ENCODE data around the gene NPIPB6. TPM values are rescaled to one million over a fixed set of nuclear protein-coding genes. Genes with fewer than 3 reads are reported as not detected.
"Not testable (repeated sequence)": the region's sequence is repeated elsewhere in the genome, so short reads cannot be mapped to it uniquely, and the experiment has no call there.

NPIPB6 gene
- total RNA-seq, 1 experiment from 2014 or later: 2.1 TPM

GRCh38 chr16:28364268-28365173 lies 1.2 kb upstream of the NPIPB6 start:
- POLR2A ChIA-PET; BruUV-seq (replicated peaks); H3K4me1 ChIP-seq (ENCODE audit: control insufficient read depth in 1 of 2, insufficient read depth in 2 of 2, low read length in 2 of 2); H3K9ac ChIP-seq (ENCODE audit: low read length); DNase-seq (ENCODE audit: low read depth, low spot score); H3K79me2 ChIP-seq (ENCODE audit: insufficient read depth, low read length); H3K36me3 ChIP-seq (ENCODE audit: control insufficient read depth in 1 of 2, insufficient read depth in 2 of 2, low read length in 2 of 2); intact Hi-C loops (cut with micrococcal nuclease); RAD21 ChIA-PET (ENCODE audit: low non-redundant PET in 1 of 2, low total read pairs in 2 of 2, uncharacterized antibody in 2 of 2, unreplicated experiment in 2 of 2); CTCF ChIA-PET; H3K27ac ChIP-seq (ENCODE audit: low read depth, low read length); H4K20me1 ChIP-seq (ENCODE audit: insufficient read depth); H3K27me3 ChIP-seq (ENCODE audit: insufficient read depth, low read length); H3K9me2 ChIP-seq (ENCODE audit: insufficient read depth); H3K4me2 ChIP-seq (ENCODE audit: low read length); H2AFZ ChIP-seq (ENCODE audit: low read depth, low read length, poor library complexity, severe bottlenecking); H3K9me3 ChIP-seq (ENCODE audit: control insufficient read depth in 1 of 2, insufficient read depth in 1 of 2, low read depth in 1 of 2, low read length in 2 of 2); H3K4me3 ChIP-seq (replicated peaks in 1 of 2; ENCODE audit: low read depth in 1 of 2, low read length in 2 of 2): not testable (repeated sequence)
- ATAC-seq: peak; percentile 99

- H3K4me1 ChIP-seq (ENCODE audit: control insufficient read depth in 1 of 2, insufficient read depth in 2 of 2, low read length in 2 of 2); H3K4me2 ChIP-seq (ENCODE audit: low read length); H2AFZ ChIP-seq (ENCODE audit: low read depth, low read length, poor library complexity, severe bottlenecking); H3K4me3 ChIP-seq (replicated peaks in 1 of 2; ENCODE audit: low read depth in 1 of 2, low read length in 2 of 2); CTCF ChIA-PET; H3K27me3 ChIP-seq (ENCODE audit: insufficient read depth, low read length); H3K9me2 ChIP-seq (ENCODE audit: insufficient read depth); BruUV-seq (replicated peaks); H3K36me3 ChIP-seq (ENCODE audit: control insufficient read depth in 1 of 2, insufficient read depth in 2 of 2, low read length in 2 of 2); intact Hi-C loops (cut with micrococcal nuclease); ATAC-seq; H3K79me2 ChIP-seq (ENCODE audit: insufficient read depth, low read length); H3K9ac ChIP-seq (ENCODE audit: low read length); H3K27ac ChIP-seq (ENCODE audit: low read depth, low read length); H3K9me3 ChIP-seq (ENCODE audit: control insufficient read depth in 1 of 2, insufficient read depth in 1 of 2, low read depth in 1 of 2, low read length in 2 of 2); H4K20me1 ChIP-seq (ENCODE audit: insufficient read depth); DNase-seq (ENCODE audit: low read depth, low spot score); POLR2A ChIA-PET; RAD21 ChIA-PET (ENCODE audit: low non-redundant PET in 1 of 2, low total read pairs in 2 of 2, uncharacterized antibody in 2 of 2, unreplicated experiment in 2 of 2): not testable (repeated sequence)
Measured at GRCh38 chr16:28362600-28362999, 708 bp downstream of the NPIPB6 start.

DNA sequence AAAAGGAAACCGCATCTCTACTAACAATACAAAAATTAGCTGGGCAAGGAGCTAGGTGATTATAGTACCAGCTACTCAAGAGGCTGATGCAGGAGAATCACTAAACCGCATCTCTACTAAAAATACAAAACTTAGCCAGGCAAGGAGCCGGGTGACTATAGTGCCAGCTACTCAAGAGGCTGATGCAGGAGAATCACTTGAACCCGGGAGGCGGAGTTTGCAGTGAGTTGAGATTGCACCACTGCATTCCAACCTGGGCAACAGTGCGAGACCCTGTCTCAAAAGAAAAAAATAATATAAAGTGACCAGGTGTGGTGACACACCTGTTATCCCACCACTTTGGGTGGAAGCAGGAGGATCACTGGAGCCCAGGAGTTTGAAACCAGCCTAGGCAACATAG lies 25.1 kb downstream of the NPIPB6 start:
- POLR2A ChIA-PET; H3K9me2 ChIP-seq (ENCODE audit: insufficient read depth); H3K27me3 ChIP-seq (ENCODE audit: insufficient read depth, low read length); H3K4me1 ChIP-seq (ENCODE audit: control insufficient read depth in 1 of 2, insufficient read depth in 2 of 2, low read length in 2 of 2); H3K9ac ChIP-seq (ENCODE audit: low read length); ATAC-seq; H3K9me3 ChIP-seq (ENCODE audit: control insufficient read depth in 1 of 2, insufficient read depth in 1 of 2, low read depth in 1 of 2, low read length in 2 of 2); RAD21 ChIA-PET (ENCODE audit: low non-redundant PET in 1 of 2, low total read pairs in 2 of 2, uncharacterized antibody in 2 of 2, unreplicated experiment in 2 of 2); H3K36me3 ChIP-seq (ENCODE audit: control insufficient read depth in 1 of 2, insufficient read depth in 2 of 2, low read length in 2 of 2); H3K79me2 ChIP-seq (ENCODE audit: insufficient read depth, low read length); intact Hi-C loops (cut with micrococcal nuclease); CTCF ChIA-PET; DNase-seq (ENCODE audit: low read depth, low spot score); BruUV-seq (replicated peaks); H4K20me1 ChIP-seq (ENCODE audit: insufficient read depth); H3K4me2 ChIP-seq (ENCODE audit: low read length); H3K27ac ChIP-seq (ENCODE audit: low read depth, low read length); H2AFZ ChIP-seq (ENCODE audit: low read depth, low read length, poor library complexity, severe bottlenecking); H3K4me3 ChIP-seq (replicated peaks in 1 of 2; ENCODE audit: low read depth in 1 of 2, low read length in 2 of 2): not testable (repeated sequence)

- DNase-seq (ENCODE audit: low read depth, low spot score); H3K9me3 ChIP-seq (ENCODE audit: control insufficient read depth in 1 of 2, insufficient read depth in 1 of 2, low read depth in 1 of 2, low read length in 2 of 2); H3K79me2 ChIP-seq (ENCODE audit: insufficient read depth, low read length); POLR2A ChIA-PET; H3K4me2 ChIP-seq (ENCODE audit: low read length); H3K9ac ChIP-seq (ENCODE audit: low read length); ATAC-seq; H3K4me1 ChIP-seq (ENCODE audit: control insufficient read depth in 1 of 2, insufficient read depth in 2 of 2, low read length in 2 of 2); BruUV-seq (replicated peaks); intact Hi-C loops (cut with micrococcal nuclease); H2AFZ ChIP-seq (ENCODE audit: low read depth, low read length, poor library complexity, severe bottlenecking); CTCF ChIA-PET; H3K27me3 ChIP-seq (ENCODE audit: insufficient read depth, low read length); RAD21 ChIA-PET (ENCODE audit: low non-redundant PET in 1 of 2, low total read pairs in 2 of 2, uncharacterized antibody in 2 of 2, unreplicated experiment in 2 of 2); H3K27ac ChIP-seq (ENCODE audit: low read depth, low read length); H3K36me3 ChIP-seq (ENCODE audit: control insufficient read depth in 1 of 2, insufficient read depth in 2 of 2, low read length in 2 of 2); H4K20me1 ChIP-seq (ENCODE audit: insufficient read depth); H3K9me2 ChIP-seq (ENCODE audit: insufficient read depth); H3K4me3 ChIP-seq (replicated peaks in 1 of 2; ENCODE audit: low read depth in 1 of 2, low read length in 2 of 2): not testable (repeated sequence)
Measured at GRCh38 chr16:28336940-28337710, 26.2 kb downstream of the NPIPB6 start.
